H1 (cell line): Measurements from ENCODE around the gene GNB3. TPM values are rescaled to one million over a fixed set of nuclear protein-coding genes. Genes with fewer than 3 reads are reported as not detected.

Experiments used
- CBX8 ChIP-seq: fragments of 300-800, 300-1000 bp; sonication (generic); IDR thresholded peaks from 2 replicates; pipeline ENCODE4 v1.7.1; 2016; ENCODE audit warnings: low read depth, low read length, borderline replicate concordance
- CREB1 ChIP-seq: IDR thresholded peaks from 2 replicates; pipeline ENCODE4 v1.6.1; 2012; ENCODE audit warnings: inconsistent platforms
- EGR1 ChIP-seq: IDR thresholded peaks from 2 replicates; pipeline ENCODE4 v1.6.1; 2011; ENCODE audit warnings: low read depth, low read length, borderline replicate concordance
- FOSL1 ChIP-seq: IDR thresholded peaks from 2 replicates; pipeline ENCODE4 v1.6.1; 2011; ENCODE audit warnings: mild to moderate bottlenecking, low read depth, low read length, moderate library complexity; ENCODE audit not compliant: insufficient read depth
- RBBP5 ChIP-seq: IDR thresholded peaks from 2 replicates; pipeline ENCODE4 v1.7.1; 2012; ENCODE audit warnings: low read depth, mild to moderate bottlenecking, inconsistent platforms, low read length, moderate library complexity, borderline replicate concordance
- polyA plus RNA-seq, 7 experiments: library from polyadenylated mRNA; depleted of rRNA in 3 of 7; stranded (reverse) in 5 of 7; unstranded in 2 of 7; fragments of >200 nt in 5 of 7; fragments of 200-250 nt in 2 of 7; gene quantifications; 1 replicate in 5 of 7; 2 replicates in 1 of 7; 4 replicates in 1 of 7; pipeline versions ENCODE4 v1.2.1 to v1.2.3, GENCODE V29; 2011 to 2013; ENCODE audit warnings: missing spikeins in 2 of 7, mixed read lengths in 2 of 7
- total RNA-seq: library from RNA; stranded (reverse); fragmentation: NEBNext Ultra II Directional; extraction: Animal tissue kit (Norgen Biotek cat#: 25700); gene quantifications from 2 replicates; pipeline ENCODE4 v1.2.1, GENCODE V29; 2021
- TF ChIP-seq, protein P1 (sequence below), 3 experiments: IDR thresholded peaks; 1 replicate in 2 of 3; 2 replicates in 1 of 3; pipeline versions ENCODE4 v1.5.1 to v1.6.1; 2011; ENCODE audit warnings: low read length in 3 of 3, mild to moderate bottlenecking in 3 of 3, inconsistent platforms in 2 of 3, low read depth in 1 of 3, moderate library complexity in 1 of 3; ENCODE audit not compliant: insufficient read depth in 1 of 3; ENCODE audit errors: control extremely low read depth in 1 of 3

Gene GNB3
- total and polyA plus RNA-seq, 2 of the 8 experiments (the other 6 are each of a cell fraction or from before 2014, with no cell fraction given), result 9.9 TPM

DNA sequence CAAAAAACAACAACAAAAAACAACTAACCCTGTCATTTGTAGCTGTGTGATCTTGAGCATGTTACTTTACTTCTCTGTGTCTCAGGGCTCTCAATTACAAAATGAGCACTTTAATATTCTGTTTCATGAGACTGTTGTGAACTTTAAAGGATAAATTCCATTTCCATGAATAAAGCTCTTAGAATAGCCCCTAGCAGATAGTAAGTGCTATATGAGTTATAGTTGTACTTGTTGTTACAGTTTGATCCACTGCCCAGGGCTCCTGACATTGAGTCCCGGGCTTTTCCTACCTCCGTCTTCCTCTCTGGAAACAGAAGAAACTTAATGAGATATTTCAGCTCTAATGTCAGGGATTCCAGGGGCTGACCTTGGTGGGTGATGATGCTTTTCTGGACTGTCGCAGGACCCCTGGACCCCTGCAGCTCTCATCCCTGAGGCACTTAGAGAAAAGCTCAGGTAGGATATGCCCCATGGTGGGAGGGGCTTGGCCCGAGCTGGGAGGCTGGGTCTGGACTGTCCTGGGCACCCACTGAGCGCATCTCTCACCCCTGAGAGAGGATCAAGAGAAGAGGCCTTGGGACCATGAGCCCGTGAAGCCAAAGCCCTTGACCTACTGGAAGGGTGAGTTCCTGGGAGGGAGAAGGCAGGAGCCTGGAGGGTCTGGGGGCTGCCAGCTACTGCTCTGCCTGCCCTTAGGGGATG, 7.4 kb upstream of the GNB3 start (continued):
- TF ChIP-seq, protein P1, sequence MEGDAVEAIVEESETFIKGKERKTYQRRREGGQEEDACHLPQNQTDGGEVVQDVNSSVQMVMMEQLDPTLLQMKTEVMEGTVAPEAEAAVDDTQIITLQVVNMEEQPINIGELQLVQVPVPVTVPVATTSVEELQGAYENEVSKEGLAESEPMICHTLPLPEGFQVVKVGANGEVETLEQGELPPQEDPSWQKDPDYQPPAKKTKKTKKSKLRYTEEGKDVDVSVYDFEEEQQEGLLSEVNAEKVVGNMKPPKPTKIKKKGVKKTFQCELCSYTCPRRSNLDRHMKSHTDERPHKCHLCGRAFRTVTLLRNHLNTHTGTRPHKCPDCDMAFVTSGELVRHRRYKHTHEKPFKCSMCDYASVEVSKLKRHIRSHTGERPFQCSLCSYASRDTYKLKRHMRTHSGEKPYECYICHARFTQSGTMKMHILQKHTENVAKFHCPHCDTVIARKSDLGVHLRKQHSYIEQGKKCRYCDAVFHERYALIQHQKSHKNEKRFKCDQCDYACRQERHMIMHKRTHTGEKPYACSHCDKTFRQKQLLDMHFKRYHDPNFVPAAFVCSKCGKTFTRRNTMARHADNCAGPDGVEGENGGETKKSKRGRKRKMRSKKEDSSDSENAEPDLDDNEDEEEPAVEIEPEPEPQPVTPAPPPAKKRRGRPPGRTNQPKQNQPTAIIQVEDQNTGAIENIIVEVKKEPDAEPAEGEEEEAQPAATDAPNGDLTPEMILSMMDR (IDR thresholded peaks at IDR 0.05; ENCODE audit: control extremely low read depth in 1 of 3, insufficient read depth in 1 of 3, low read depth in 1 of 3, low read length in 3 of 3), result no peak
- no peak for TF ChIP-seq CBX8
- no peak for TF ChIP-seq EGR1
- no peak for TF ChIP-seq CREB1
- no peak for TF ChIP-seq FOSL1
- no peak for TF ChIP-seq RBBP5
